WTC11 (cell line): ENCODE measurements around the gene APEX2.

Source experiments
- ATF1 ChIP-seq: sonication (generic); formaldehyde crosslinking; IDR thresholded peaks from 2 replicates; pipeline ENCODE4 v1.8.1; 2023; ENCODE audit warnings: mild to moderate bottlenecking, moderate library complexity, missing genetic modification reagents
- ETV6 ChIP-seq: sonication (generic); formaldehyde crosslinking; IDR thresholded peaks from 2 replicates; pipeline ENCODE4 v1.8.1; 2022; ENCODE audit warnings: mild to moderate bottlenecking, missing genetic modification reagents
- MYBL2 ChIP-seq: sonication (generic); formaldehyde crosslinking; IDR thresholded peaks from 2 replicates; pipeline ENCODE4 v1.8.1; 2023; ENCODE audit warnings: mild to moderate bottlenecking, moderate library complexity, missing genetic modification reagents
- PRRX2 ChIP-seq: fragments of 250-450 bp; sonication (Bioruptor Pico); IDR thresholded peaks from 2 replicates; pipeline ENCODE4 v1.8.0; 2021; ENCODE audit warnings: mild to moderate bottlenecking
- SP1 ChIP-seq: sonication (generic); formaldehyde crosslinking; conservative IDR thresholded peaks from 2 replicates; pipeline ENCODE4 v1.8.1; 2022; ENCODE audit warnings: missing genetic modification reagents
- TF ChIP-seq, protein P1 (sequence below): fragments of 200-600 bp; IDR thresholded peaks from 2 replicates; pipeline ENCODE4 v1.8.0; 2022; ENCODE audit warnings: antibody characterized with exemption
- TF ChIP-seq, protein P2 (sequence below): fragments of 250-450 bp; sonication (Bioruptor Pico); IDR thresholded peaks from 2 replicates; pipeline ENCODE4 v2.1.2; 2022; ENCODE audit warnings: mild to moderate bottlenecking, moderate library complexity
- TF ChIP-seq, protein P3 (sequence below): sonication (generic); formaldehyde crosslinking; IDR thresholded peaks from 2 replicates; pipeline ENCODE4 v1.8.1; 2023; ENCODE audit warnings: mild to moderate bottlenecking, missing genetic modification reagents, moderate library complexity

DNA sequence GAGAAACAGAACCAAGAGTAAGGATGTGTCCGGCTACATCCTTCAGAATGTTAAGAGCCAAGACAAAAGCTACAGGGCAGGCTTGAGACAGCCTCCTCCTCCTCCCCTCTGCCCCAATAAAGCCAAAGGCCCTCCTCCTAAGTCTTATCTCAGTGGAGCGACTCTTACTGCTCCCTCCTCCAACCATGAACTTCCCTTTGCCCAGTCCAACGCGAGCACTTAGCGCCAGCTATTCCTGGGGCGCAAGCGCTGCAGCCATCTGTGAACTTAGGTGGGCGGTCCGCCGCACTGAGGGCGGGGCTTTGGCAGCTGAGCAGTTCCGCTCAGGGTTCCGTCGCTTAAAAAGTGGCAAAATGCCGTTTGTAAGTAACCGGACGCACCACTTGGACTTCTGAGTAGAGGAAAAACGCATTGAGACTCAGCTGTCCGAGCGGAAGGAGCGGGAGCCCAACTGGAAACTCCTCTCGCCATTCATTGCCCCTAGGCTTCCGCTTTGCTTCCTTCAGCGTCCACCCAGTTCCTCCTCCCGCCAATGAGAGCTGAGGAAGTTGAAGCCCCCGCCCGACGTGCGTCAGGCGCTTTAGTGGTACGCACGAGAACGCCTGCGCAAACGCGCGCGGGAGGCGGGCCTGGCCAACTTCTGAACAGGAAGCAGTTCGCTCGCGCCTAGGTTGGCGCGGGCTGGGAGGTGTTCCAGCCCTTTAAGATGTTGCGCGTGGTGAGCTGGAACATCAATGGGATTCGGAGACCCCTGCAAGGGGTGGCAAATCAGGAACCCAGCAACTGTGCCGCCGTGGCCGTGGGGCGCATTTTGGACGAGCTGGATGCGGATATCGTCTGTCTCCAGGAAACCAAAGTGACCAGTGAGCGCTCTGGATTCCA is at the start of gene APEX2:
- TF ChIP-seq PRRX2 (CRISPR knock-in tag): no peak
- TF ChIP-seq, protein P1, sequence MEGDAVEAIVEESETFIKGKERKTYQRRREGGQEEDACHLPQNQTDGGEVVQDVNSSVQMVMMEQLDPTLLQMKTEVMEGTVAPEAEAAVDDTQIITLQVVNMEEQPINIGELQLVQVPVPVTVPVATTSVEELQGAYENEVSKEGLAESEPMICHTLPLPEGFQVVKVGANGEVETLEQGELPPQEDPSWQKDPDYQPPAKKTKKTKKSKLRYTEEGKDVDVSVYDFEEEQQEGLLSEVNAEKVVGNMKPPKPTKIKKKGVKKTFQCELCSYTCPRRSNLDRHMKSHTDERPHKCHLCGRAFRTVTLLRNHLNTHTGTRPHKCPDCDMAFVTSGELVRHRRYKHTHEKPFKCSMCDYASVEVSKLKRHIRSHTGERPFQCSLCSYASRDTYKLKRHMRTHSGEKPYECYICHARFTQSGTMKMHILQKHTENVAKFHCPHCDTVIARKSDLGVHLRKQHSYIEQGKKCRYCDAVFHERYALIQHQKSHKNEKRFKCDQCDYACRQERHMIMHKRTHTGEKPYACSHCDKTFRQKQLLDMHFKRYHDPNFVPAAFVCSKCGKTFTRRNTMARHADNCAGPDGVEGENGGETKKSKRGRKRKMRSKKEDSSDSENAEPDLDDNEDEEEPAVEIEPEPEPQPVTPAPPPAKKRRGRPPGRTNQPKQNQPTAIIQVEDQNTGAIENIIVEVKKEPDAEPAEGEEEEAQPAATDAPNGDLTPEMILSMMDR: no peak
- TF ChIP-seq SP1 (CRISPR knock-in tag): no peak
- TF ChIP-seq, protein P2, sequence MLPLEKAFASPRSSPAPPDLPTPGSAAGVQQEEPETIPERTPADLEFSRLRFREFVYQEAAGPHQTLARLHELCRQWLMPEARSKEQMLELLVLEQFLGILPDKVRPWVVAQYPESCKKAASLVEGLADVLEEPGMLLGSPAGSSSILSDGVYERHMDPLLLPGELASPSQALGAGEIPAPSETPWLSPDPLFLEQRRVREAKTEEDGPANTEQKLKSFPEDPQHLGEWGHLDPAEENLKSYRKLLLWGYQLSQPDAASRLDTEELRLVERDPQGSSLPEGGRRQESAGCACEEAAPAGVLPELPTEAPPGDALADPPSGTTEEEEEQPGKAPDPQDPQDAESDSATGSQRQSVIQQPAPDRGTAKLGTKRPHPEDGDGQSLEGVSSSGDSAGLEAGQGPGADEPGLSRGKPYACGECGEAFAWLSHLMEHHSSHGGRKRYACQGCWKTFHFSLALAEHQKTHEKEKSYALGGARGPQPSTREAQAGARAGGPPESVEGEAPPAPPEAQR (CRISPR knock-in tag): no peak
- TF ChIP-seq ATF1 (CRISPR knock-in tag): no peak
- TF ChIP-seq, protein P3, sequence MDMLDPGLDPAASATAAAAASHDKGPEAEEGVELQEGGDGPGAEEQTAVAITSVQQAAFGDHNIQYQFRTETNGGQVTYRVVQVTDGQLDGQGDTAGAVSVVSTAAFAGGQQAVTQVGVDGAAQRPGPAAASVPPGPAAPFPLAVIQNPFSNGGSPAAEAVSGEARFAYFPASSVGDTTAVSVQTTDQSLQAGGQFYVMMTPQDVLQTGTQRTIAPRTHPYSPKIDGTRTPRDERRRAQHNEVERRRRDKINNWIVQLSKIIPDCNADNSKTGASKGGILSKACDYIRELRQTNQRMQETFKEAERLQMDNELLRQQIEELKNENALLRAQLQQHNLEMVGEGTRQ (CRISPR knock-in tag): no peak
- no peak for TF ChIP-seq MYBL2 (CRISPR knock-in tag)
- no peak for TF ChIP-seq ETV6 (CRISPR knock-in tag)
